Left ventricle myocardium superior (tissue), 1 donor: ENCODE results near the gene PAX9. TPM values are rescaled to one million over a fixed set of nuclear protein-coding genes. Genes with fewer than 3 reads are reported as not detected.

Experiments used
- ATAC-seq: fragments of 200-7000 bp; cut with Tn5 transposase; one replicate; pipeline ENCODE4 v1.9.1; 2020; ENCODE audit warnings: mild to moderate bottlenecking, moderate library complexity
- DNase-seq: peaks from one replicate; pipeline ENCODE4 v3.0.0-alpha.2; 2020
- intact Hi-C: fragments of 100-400 bp; cut with micrococcal nuclease; formaldehyde crosslinking; loops from one replicate; pipeline ENCODE4 v1.11.0; 2022
- total RNA-seq: library from RNA; stranded (reverse); fragmentation: NEBNext Ultra II Directional; extraction: Animal tissue kit (Norgen Biotek cat#: 25700); gene quantifications from one replicate; pipeline ENCODE4 v1.2.1, GENCODE V29; 2021
- donor health status: DM: no; HTN: yes; CAD: no; lungs with severe emphysema.

PAX9 gene
- total RNA-seq, 1 donor from 2014 or later, result not detected

DNA sequence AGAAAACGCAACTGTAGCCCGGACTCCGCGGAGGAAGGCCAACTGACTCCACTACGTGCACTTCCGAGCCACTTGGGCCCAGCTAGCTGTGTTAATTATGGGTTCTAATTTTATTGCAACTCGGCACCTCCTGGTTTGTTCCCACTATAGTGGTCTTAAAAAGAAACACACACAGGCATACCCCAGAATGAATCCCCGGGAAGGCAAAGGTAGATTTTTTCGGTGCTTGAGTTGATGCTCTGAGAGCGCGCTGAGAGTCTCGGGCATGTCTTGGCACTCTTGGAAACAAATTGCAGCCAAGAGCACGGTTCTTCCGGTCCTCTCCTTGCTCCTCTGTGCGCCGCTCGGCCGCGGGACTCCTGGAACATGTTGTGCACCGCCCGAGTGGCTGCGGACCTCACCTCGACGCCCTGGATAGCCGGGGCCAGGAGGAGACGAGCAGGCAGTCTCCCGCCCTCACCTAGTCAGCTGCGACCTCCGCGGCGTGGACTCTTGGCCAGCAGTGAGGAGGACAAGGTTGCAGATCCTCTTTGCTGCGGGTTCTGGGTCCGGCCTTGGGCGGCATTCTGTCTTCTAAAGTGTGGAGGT lies 6.8 kb upstream of the PAX9 start:
- intact Hi-C loops, result no loop called here
- ATAC-seq, result no peak
- DNase-seq, result no peak

DNA sequence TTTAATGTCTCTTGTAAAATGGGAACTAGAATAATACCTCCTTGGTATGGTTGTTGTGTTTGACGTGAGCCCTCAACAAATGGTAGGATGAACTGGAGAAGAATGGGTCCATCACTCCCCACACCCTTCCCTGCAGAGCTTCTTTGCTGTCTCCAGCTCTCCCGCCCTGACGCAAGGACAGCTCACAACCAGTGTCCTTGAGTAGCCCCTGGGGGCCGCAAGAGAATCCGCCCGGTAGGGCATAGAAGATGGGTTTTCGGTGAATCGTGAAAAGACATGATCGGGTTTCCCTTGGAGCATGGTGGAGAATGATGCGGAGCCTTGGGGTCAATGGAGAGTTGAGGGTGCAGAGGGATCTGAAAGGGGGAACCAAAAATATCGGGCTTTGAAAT lies 6.1 kb upstream of the PAX9 start:
- no peak for ATAC-seq
- intact Hi-C loops, result no loop called here
- no peak for DNase-seq

GRCh38 chr14:36655963-36656686 lies 5.5 kb upstream of the PAX9 start:
- intact Hi-C loops, result no loop called here
- ATAC-seq (no peak), DNase-seq (peak; percentile 21)

DNA sequence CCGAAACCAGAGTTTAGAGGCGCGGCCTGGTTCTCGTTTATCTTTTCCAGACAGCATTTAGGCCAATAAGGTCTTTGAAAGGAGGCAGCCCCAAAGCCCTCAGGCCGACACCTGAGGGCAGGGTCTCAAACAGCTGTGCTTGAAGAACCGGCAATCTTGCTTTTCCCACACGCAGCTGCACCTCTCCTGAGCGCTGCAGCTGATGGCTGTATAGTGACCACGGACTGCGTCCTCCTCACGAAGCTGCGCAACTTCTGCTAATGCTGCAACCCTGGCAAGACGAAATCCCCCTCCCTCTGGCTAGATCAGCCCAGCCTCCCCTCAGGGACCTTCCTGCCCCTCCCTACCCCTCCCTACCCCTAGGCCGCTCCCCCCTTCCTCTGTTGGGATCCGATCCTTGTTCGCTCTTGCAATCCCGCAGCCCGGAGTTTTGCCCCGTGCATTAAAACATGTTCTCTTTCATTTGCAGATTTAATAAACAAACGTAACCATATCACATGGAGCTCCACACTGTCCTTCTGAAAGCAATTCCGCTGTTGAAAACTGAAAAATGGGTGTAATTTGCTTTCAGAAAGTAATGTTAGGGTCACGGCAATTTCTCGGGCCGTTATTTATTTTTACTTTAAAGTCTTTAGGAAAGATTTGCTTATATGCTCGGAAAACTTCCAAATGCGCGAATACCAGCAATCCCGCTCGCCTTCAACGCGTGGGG lies 4.8 kb upstream of the PAX9 start:
- DNase-seq, result no peak
- intact Hi-C loops, result no loop called here
- no peak for ATAC-seq

- intact Hi-C loops, result no loop called here
- DNase-seq, result peak; percentile 19
- no peak for ATAC-seq
Observed at GRCh38 chr14:36657399-36658122, 4.1 kb upstream of the PAX9 start.

- intact Hi-C loops, result no loop called here
- ATAC-seq (no peak), DNase-seq (peak; percentile 22)
Observed at GRCh38 chr14:36658123-36659009, 3.3 kb upstream of the PAX9 start.

- no peak for ATAC-seq
- intact Hi-C loops, result no loop called here
- DNase-seq, result no peak
Observed at GRCh38 chr14:36659010-36659821, 2.4 kb upstream of the PAX9 start.

GRCh38 chr14:36659822-36660735 lies 1.6 kb upstream of the PAX9 start:
- DNase-seq (no peak), ATAC-seq (no peak)
- intact Hi-C loops, result no loop called here

GRCh38 chr14:36660736-36661505 lies 739 bp upstream of the PAX9 start:
- ATAC-seq (no peak), DNase-seq (no peak)
- intact Hi-C loops, result no loop called here

DNA sequence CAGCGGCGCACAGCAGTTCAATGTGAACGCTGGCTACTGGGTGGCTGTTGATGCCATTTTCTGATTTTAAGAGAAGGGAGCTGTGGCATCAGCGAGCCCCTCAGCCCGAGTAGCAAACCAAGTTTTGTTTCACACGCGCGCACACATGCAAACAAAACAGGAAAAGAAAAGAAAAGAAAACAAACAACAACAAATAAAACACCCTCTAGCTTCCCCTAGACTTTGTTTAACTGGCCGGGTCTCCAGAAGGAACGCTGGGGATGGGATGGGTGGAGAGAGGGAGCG lies 540 bp downstream of the PAX9 start:
- ATAC-seq (no peak), DNase-seq (no peak)
- intact Hi-C loops, result no loop called here

GRCh38 chr14:36662543-36663403 lies 1.1 kb downstream of the PAX9 start:
- DNase-seq, result no peak
- intact Hi-C loops, result no loop called here
- ATAC-seq, result no peak

- intact Hi-C loops, result no loop called here
- ATAC-seq, result no peak
- DNase-seq, result peak; percentile 29
Observed at GRCh38 chr14:36663404-36664321, 2.0 kb downstream of the PAX9 start.

DNA sequence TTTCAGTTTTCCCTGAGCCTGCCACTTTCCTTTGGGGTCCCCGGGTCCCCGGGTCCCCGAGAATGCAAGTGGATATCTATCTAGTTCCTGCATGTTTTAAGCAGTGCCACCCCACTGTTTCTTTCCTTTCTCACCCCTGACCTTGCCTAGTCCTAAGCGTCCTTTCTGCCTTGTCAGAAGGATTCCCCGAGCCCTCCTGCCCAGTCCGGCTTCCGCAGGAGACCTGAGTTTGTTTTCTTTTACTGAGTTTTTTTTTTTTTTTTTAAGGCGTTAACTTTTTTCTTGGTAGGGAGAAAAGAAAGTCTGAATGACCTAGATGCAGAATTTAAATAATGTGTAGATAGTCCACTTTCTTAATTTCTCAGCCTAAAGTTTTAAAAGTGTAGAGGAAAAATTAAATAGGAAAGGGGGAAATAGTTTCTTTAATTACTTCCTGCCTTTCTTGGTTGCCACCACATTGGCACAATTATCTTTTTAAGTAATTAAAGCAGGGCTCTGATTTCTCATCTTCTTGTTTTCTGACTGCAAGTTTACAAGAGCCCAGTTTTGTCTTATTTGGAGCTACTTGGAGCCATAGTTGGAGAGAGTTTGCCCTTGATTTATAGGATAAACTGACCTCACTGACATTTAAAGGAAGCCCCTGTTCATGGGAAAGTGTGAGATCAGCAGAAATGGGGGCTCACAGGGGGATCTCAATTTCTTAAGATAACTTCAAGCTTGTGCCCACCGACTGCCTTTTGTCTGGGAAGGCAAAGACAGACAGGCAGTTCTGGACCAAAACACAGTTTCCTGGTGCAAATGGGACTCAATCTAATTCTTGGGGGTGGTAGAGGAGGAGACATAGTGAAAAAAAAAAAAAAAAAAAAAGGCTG lies 2.9 kb downstream of the PAX9 start:
- no peak for ATAC-seq
- DNase-seq, result no peak
- intact Hi-C loops, result no loop called here

DNA sequence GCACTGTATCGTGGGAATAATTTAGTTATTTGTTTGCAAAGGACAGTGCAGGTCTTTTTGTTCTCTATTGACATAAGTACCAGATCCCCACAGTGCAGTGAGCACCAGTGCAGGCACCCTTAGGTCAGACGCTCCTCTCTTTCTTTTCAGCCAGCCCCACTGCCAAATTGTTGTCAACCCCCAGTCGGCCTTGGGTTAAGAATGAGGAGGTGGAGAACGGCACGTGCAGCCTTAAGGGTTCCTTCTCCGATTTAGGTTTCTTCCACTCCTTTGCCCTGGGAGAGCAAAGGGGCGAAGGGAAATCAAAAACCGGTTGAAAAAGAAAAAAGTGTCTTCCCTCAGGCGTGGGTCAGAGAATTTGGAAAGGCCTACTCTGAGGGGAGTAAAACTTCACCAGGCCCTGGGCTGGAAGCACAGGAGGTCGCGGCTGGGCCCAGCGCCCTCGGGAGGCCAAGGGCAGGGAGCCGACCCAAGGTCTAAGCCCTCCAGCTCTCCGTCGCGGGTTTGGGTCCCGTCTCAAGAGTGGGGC lies 4.3 kb downstream of the PAX9 start:
- intact Hi-C loops, result no loop called here
- no peak for ATAC-seq

More for the DNA sequence above, 4.3 kb downstream of the PAX9 start:
- DNase-seq, result no peak
